ENCODE data around the gene ACAP1. TPM values are rescaled to one million over a fixed set of nuclear protein-coding genes. Genes with fewer than 3 reads are reported as not detected.

Gene ACAP1
- total and polyA plus RNA-seq, 12 donors = 2.1 to 54.7 (median 10.8) TPM

- Histone ChIP-seq H3K27ac (peak overlapping the region in 2 of 5 donors; percentile 3 to 5), H3K36me3 (replicated peaks in 1 of 2) (no peaks in the 10 kb centered on the region), H3K4me1 (replicated peaks in 1 of 2) (peaks cover 6 to 26% of the 10 kb centered on the region in 2 donors), H3K9me3 (replicated peaks in 1 of 3) (no peaks in the 10 kb centered on the region), H3K27me3 (peaks cover 6% of the 10 kb centered on the region), H3K4me3 (peak overlapping the region in 2 of 4 donors; percentile 19 to 49)
- intact Hi-C loops (cut with DNase I) = no loop called here
- no peak for TF ChIP-seq POLR2A (IDR thresholded peaks at IDR 0.05)
- DNase-seq = peak in 2 of 7 donors; percentile 31 to 34
- 0 to 71% (median 6%) methylated on average over 4 to 65 of the region's 65 CpGs for WGBS, 4 donors
Measured at GRCh38 chr17:7383742-7384488, 47.6 kb downstream of the ACAP1 start.

- DNase-seq = no peak
- no peak for TF ChIP-seq CTCF (IDR thresholded peaks at IDR 0.05)
- TF ChIP-seq POLR2A (IDR thresholded peaks at IDR 0.05) = no peak
- 53 to 89% (median 65%) methylated on average over 6 to 23 of the region's 23 CpGs for WGBS, 4 donors
- no peaks in the 10 kb centered on the region for H3K9me3 ChIP-seq (replicated peaks in 1 of 3)
- intact Hi-C loops (cut with DNase I) = no loop called here
- peaks cover 6 to 26% of the 10 kb centered on the region in 2 donors for H3K4me1 ChIP-seq (replicated peaks in 1 of 2)
- peak overlapping the region in 2 of 5 donors; percentile 3 to 5 for H3K27ac ChIP-seq
- peaks cover 6% of the 10 kb centered on the region for H3K27me3 ChIP-seq
- H3K4me3 ChIP-seq = peak overlapping the region in 1 of 4 donors; percentile 49
- H3K36me3 ChIP-seq (replicated peaks in 1 of 2) = no peaks in the 10 kb centered on the region
Measured at GRCh38 chr17:7384489-7385081, 48.3 kb downstream of the ACAP1 start.

DNA sequence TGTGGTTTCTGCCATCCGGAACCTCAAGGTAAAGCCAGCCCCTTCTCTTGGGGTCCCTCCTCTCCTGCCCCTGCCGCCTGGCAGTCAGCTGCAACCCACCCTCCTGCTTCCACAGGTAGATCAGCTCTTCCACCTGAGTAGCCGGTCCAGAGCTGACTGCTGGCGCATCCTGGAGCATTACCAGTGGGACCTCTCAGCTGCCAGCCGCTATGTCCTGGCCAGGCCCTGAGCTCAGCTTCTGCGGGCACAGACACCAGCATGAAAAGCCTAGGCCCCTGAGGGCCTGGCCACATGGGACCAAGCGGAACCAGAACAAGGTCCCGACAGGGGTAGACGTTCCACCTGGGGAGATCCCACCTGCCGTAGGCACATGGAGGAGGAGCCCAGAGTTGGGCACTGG lies 52.5 kb downstream of the ACAP1 start:
- Histone ChIP-seq H3K9me3 (replicated peaks in 1 of 3) (no peaks in the 10 kb centered on the region), H3K27ac (no peak overlapping the region), H3K27me3 (no peaks in the 10 kb centered on the region), H3K4me1 (replicated peaks in 1 of 2) (peaks cover 3 to 14% of the 10 kb centered on the region in 2 donors), H3K4me3 (no peak overlapping the region), H3K36me3 (replicated peaks in 1 of 2) (no peaks in the 10 kb centered on the region)
- TF ChIP-seq POLR2A (IDR thresholded peaks at IDR 0.05) (no peak), CTCF (IDR thresholded peaks at IDR 0.05) (no peak)
- no peak for DNase-seq
- 90 to 100% (median 96%) methylated on average over 4 to 10 of the region's 10 CpGs for WGBS, 4 donors
- intact Hi-C loops (cut with DNase I) = no loop called here

GRCh38 chr17:7389924-7390910 lies 53.9 kb downstream of the ACAP1 start:
- intact Hi-C loops (cut with DNase I) = no loop called here
- WGBS, 4 donors = 82 to 93% (median 88%) methylated on average over 10 to 19 of the region's 19 CpGs
- H3K4me1 ChIP-seq (replicated peaks in 1 of 2) = peaks cover 5 to 14% of the 10 kb centered on the region in 2 donors
- H3K36me3 ChIP-seq (replicated peaks in 1 of 2) = no peaks in the 10 kb centered on the region
- H3K4me3 ChIP-seq = no peak overlapping the region
- TF ChIP-seq POLR2A (IDR thresholded peaks at IDR 0.05) = no peak
- TF ChIP-seq CTCF (IDR thresholded peaks at IDR 0.05) = no peak
- H3K9me3 ChIP-seq (replicated peaks in 1 of 3) = no peaks in the 10 kb centered on the region
- H3K27ac ChIP-seq = no peak overlapping the region
- no peak for DNase-seq
- H3K27me3 ChIP-seq = no peaks in the 10 kb centered on the region
